Measurements from ENCODE around the gene R3HDM4.

The R3HDM4 gene

DNA sequence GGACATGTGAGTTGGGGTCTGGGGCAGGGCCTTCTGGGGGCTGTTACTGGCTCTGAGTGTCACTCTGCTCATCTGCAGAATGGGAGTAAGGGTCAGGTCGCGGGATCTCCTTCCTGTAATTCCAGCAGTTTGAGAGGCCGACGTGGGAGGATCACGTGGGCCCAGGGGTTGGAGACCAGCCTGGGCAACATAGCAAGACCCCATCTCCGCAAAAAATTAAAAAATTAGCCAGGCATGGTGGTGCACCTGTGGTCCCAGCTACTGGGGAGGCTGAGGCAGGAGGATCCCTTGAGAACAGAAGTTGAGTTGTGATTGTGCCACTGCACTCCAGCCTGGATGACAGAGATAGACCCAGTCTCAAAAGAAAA, 16.9 kb upstream of the R3HDM4 start:
- DNase-seq (ENCODE audit: low read depth): no peak

DNA sequence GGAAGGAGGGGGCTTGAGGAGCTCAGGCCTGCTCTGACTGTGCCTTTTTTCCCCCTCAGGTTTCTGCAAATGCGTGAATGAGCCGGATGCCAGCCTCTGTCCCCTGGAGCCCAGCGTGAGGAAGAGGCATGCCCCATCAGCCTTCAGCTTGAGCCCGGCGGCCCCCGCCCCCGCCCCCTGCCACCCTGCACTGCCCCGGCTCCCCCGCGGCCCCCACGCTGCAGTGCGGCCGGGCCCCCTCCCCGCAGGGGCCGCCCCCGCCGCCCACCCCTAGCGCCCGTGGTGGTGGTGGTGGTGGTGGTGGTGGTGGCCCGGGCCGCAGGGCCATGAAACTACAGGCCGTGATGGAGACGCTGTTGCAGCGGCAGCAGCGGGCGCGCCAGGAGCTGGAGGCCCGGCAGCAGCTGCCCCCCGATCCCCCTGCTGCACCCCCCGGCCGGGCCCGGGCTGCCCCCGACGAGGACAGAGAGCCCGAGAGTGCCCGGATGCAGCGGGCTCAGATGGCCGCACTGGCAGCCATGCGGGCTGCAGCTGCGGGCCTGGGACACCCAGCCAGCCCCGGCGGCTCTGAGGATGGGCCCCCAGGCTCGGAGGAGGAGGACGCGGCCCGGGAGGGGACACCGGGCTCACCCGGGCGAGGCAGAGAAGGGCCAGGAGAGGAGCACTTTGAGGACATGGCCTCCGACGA, 16.3 kb upstream of the R3HDM4 start:
- DNase-seq (ENCODE audit: low read depth): no peak

DNA sequence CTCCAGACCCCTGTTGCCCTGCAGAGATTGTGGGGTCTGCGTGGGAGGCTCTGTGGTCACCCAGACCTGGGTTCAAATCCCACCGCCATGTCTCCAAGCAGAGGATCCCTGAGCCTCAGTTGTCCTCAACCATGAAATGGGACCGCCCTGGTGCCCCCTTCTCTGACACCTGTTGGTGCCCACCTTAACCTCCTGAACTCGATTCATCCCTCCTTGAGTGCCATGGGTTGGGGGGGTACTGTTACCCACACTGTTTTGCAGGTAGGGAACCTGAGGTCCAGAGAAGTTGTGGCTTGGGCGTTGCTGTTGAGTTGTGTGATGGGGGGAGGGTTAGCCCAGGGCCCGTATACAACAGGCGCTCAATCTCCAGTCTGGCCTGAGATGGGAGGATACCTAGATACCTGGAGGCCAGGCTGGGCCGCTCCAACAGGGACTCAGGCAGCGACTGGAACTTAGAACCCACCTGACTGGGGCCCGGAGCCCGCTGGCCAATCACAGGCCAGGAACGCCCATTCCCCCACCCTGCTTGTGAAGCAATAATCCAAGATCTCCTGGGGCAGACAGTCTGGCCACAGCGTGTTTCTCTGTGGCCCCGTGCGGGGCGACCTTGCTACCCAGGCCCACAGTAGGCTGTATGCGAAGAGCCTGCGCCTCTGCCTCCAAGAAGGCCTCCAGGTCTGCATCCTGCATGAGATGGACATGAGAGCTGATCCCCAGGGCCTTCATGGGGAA, 15.6 kb upstream of the R3HDM4 start:
- DNase-seq (ENCODE audit: low read depth): no peak

DNA sequence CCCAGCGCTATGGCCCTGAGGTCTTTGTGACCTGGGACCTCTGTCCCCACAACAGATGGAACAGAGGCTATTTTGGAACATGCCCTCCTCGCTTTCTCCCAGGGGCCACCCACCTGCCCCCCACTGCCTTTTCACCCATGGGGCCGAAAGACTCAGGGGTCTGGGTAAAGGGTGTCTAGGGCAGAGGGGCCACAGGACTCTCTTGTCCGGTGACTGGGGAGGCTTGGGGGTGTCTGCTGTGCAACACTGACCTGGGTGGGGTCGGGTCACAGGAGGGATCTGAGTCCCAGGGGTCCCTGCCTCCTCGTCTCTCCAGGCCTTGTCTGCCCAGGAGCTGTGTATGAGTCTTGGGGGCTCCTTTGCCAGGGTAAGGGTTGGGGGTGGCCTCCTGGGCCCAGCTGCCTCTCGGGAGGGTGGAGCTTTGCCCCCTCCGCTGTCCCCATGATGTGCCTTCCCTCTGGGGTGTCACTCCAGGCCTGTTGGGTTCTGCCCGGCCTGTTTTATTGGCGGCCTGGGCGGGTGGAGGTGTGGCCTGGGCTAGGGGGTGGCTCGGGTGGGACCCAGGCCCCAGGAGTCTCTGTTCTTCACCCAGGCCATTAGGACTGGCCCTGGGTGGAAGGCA, 14.9 kb upstream of the R3HDM4 start:
- no peak for DNase-seq (ENCODE audit: low read depth)

DNA sequence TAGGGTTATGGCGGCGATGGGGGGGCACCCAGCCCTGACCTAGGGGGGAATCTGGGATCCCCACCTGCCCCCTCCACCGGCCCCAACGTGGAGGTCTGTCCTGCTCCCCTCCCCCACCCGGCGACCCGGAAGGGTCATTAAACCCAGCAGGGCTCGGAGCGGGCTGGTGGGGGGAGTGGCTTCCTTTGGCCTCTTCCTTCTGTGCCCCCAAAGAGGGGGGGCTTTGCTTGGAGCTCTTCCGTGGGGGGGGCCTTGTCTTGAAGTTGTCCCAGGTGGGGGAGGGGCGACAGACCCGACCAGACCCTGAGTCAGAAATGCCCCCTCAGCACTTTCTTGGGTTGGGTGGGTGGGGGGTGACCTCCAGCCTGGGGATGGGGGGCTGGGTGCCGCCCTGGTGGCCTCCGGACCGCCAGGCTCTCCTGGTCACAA, 14.3 kb upstream of the R3HDM4 start:
- no peak for DNase-seq (ENCODE audit: low read depth)

DNA sequence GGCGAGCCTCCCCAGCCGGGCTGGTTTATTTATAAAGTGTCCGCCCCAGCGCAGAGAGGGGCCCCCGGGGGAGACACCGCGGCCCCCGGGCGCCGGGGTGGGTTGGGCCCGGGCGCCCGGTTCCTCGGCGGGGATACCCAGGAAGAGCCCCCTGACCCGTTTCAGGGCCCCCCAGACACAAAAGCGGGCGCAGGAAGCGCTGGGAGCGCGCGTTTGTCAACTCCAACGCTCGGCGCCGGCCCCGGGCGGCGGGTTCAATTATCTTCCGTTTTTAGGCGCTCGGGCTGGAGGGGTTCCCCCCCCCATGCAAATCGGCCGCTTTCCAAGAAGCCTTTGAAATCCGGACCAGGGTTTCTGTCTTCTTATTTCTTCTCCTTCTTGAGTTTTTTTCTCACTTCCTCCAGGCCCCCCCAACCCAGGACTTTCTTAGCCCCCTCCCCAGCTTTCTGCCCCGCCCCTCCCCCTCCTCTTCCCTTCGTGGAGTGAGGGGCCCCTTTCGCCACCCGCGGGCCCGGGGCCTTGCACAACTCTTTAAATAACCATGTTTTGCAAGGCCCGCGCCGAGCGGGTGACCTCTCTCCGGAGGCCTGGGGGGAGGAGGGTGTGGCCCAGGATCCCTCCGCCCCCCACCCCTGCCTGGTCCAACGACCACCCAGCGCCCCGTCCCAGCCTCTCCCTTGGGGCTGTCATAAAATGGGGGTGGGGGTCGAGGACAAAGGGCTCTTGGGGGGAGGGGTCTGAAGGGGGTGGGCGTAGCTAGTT, 13.8 kb upstream of the R3HDM4 start:
- DNase-seq (ENCODE audit: low read depth): no peak

DNA sequence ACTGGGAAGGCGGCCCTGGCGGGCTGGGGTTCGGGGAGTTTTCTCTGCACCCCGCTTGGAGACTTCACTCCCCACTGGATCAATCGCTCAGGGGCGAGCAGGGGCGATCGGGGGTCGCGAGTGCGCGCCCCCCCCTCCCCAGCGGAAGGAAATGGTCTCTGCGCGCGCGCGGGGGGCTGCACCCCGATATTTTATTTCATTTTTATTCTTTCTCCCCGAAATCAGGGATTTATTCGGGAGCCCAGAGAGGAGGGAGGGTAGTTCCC, 13.2 kb upstream of the R3HDM4 start:
- no peak for DNase-seq (ENCODE audit: low read depth)

DNA sequence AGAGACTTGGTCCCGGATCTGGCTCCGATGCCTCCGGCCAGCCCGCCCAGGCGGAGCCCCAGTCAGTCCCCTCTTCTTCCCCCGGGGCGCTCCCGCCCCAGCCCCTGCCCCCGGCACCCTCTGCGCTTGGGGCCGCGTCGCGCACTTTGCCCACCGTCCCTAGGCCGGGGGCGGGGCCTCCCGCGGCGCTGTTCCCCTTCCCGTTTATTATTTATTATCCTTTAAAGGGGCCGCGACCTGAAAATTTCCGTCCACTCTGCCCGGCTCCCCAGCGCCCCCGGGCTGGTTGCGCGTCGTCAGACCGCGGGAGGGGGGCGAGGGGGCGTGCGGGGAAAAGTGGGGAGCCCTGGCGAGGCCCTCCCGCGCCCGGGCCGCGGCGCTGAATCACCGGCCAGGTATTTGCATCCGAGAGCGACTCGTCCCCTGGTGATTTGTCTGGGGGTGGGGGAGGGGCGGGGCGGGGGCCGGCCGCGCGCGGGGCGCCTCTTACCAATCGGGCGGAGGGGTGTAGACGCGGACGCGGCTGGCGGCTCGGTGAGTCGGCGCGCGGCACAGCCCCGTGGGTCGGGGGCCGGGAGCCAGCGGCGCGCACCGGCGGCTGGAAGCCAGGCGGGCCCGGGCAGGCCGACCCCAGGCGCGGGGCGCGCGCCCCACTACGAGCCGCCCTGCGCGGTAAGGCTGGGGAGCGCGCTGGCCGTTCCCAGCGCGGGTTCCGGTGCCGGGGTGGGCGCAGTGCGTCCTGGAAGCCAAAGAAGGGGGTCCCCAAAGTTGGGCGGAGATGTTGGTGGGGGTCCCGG, 12.7 kb upstream of the R3HDM4 start, which contains the start of gene ARID3A:
Gene ARID3A (plus strand): TSS at position 510 of the 797 bp plus-strand sequence. CDS start 3,494 bp downstream, outside the sequence.
- DNase-seq (ENCODE audit: low read depth): peak; percentile 58

DNA sequence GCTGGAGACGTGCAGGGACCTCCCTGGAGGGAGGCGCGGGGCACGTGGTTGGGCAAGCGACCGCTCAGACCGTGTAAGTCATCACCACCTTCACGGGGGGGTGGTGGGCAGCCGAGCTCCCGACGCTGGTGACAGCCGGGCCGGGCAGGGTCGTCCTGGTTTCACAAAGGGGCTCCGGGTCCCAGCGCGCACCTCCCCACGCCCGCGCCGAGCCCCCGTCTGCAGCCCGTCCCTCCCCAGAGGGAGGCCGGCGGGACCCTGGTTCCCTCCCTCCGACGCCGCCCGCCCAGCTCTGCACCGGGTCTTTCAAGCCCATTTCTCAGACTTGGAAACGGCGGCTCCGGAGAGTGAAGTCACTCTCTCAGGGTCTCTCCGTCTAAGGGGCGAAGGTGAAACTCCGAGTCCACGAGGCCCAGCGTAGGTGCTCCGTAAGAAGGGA, 12.1 kb upstream of the R3HDM4 start:
- no peak for DNase-seq (ENCODE audit: low read depth)

DNA sequence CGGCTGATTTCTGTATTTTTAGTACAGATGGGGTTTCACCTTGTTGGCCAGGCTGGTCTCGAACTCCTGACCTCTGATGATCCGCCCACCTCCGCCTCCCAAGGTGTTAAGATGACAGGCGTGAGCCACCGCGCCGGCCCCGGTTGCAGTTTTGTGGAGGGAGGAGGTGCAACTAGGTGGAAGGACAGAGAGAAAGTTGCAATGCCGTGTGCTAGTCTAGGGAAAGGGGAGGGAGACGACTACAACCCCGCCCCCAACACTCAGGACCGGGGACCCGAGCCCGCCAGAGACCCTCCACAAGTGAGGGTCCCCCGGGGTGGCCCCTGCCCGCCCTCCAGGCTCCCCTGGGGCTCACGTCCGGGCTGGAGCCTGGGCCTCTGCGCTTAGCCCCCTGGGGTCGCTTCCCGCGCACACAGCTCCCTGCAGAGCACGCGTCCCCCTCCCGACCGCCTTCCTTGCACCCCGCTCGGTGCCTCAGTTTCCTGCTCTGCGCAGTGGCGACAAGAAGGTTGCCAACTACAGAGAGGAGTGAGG, 11.6 kb upstream of the R3HDM4 start:
- no peak for DNase-seq (ENCODE audit: low read depth)

DNA sequence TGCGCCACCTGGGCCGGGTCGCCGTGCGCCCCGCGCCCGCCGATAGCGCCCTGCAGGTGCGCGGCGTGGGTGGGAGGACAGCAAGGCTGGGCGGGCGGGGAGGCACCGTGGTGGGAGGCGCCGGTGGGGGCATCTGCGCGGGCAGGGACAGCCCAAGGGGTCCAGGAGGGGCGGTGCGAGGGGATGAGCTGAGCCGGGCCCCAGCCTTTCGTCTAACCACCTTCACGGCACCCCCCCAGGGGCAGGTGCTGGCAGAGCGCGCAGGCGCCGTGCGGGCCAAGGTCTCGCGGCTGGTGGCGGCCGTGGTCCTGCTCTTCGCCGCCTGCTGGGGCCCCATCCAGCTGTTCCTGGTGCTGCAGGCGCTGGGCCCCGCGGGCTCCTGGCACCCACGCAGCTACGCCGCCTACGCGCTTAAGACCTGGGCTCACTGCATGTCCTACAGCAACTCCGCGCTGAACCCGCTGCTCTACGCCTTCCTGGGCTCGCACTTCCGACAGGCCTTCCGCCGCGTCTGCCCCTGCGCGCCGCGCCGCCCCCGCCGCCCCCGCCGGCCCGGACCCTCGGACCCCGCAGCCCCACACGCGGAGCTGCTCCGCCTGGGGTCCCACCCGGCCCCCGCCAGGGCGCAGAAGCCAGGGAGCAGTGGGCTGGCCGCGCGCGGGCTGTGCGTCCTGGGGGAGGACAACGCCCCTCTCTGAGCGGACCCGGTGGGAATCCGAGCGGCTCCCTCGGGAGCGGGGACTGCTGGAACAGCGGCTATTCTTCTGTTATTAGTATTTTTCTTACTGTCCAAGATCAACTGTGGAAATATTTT, 7.2 kb upstream of the R3HDM4 start:
- DNase-seq (ENCODE audit: low read depth): peak; percentile 50

DNA sequence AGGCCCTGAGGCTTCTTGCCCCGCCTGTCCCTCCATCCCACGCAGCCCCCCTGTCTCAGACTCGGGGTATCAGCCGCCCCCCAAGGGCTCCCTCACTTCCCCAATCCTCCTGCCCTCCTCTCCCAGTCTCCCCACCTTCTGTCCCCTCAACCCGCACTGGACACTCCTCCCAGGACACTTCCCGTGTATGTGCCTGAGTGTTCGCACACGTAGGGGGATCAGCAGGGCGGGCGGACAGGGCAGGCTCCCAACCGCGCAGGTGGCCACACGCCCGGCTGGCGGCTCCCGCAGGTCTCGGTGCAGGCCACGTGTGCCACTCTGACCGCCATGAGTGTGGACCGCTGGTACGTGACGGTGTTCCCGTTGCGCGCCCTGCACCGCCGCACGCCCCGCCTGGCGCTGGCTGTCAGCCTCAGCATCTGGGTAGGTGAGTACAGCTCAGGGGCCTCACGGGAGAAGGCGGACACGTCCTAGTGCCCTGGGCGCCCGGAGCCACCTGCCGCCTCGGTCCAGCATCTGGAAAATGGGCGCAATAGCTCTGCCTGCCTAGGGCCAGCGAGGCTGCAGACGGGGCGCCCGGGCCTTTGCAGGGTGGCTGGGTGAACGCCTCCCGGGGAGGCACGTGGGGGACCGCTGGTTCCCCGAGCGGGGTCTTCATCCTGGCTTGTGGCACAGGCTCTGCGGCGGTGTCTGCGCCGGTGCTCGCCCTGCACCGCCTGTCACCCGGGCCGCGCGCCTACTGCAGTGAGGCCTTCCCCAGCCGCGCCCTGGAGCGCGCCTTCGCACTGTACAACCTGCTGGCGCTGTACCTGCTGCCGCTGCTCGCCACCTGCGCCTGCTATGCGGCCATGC, 6.4 kb upstream of the R3HDM4 start:
- no peak for DNase-seq (ENCODE audit: low read depth)

DNA sequence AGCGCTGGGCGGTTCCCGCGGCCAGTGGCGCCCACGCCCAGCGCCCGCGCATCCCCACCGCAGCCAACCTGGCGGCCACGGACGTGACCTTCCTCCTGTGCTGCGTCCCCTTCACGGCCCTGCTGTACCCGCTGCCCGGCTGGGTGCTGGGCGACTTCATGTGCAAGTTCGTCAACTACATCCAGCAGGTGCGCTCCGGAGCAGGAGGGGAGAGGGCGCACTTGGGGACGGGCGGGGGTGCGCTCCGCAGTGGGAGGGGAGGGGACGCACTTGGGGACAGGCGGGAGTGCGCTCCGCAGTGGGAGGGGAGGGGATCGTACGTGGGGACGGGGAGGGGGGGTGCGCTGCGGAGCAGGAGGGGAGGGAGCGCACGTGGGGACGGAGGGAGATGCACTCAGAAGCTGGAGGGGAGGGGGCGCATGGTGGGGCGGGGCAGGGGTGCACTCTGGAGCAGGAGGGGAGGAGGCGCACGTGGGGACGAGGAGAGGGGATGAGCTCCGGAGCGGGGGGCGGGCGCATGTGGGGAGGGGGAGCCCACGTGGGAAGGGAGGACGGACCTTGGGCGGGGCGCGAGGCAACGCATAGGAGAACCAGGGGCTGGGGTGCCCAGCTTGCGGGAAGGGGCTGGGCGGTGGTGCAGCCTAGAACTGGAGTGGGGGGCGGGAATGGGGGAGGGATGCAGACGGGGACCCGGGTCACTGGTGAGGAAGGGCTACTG, 5.6 kb upstream of the R3HDM4 start:
- DNase-seq (ENCODE audit: low read depth): no peak

DNA sequence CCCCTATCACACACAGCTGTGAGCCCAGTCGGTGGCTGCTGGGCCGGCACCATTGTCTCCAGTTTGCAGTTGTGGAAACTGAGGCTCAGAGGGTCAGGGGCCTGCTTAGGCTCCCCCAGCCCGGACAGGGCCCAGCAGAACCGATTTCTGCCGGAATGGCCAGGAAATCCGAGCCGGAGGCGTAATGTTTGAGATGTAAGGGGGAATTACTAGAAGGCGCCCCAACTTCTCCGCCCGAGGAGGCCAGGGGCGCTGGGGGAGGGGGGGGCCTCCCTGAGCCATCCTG, 5.1 kb upstream of the R3HDM4 start:
- no peak for DNase-seq (ENCODE audit: low read depth)

DNA sequence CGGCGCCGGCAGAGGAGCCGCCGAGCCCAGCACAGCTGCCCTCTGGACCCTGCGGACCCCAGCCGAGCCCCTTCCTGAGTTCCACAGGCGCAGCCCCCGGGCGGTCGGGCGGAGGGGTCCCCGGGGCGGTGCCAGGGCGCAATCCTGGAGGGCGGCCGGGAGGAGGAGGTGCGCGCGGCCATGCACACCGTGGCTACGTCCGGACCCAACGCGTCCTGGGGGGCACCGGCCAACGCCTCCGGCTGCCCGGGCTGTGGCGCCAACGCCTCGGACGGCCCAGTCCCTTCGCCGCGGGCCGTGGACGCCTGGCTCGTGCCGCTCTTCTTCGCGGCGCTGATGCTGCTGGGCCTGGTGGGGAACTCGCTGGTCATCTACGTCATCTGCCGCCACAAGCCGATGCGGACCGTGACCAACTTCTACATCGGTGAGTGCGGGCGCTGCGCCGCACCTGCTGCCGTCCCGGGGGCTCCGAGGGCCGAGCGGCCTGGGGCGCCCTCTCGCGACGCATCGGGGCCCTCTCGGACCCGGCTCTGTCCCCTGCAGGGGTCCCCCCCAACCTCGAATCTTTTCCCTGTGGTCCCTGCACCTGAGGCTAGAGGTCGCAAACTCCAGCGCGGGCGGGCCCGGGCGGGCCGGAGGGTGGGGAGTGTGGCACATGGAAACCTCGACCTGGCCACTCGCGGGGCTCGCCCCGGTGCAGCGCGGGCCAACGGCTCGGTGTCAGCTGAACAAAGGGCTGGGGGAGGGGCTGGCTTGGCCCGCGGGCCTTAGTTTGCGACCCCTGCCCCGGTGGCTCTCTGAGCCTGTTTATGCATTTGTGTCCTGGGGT, 4.5 kb upstream of the R3HDM4 start, which contains the start of gene KISS1R:
Gene KISS1R (plus strand): TSS at position 11 of the 829 bp plus-strand sequence. CDS start 170 bp downstream, at position 181.
- no peak for DNase-seq (ENCODE audit: low read depth)

DNA sequence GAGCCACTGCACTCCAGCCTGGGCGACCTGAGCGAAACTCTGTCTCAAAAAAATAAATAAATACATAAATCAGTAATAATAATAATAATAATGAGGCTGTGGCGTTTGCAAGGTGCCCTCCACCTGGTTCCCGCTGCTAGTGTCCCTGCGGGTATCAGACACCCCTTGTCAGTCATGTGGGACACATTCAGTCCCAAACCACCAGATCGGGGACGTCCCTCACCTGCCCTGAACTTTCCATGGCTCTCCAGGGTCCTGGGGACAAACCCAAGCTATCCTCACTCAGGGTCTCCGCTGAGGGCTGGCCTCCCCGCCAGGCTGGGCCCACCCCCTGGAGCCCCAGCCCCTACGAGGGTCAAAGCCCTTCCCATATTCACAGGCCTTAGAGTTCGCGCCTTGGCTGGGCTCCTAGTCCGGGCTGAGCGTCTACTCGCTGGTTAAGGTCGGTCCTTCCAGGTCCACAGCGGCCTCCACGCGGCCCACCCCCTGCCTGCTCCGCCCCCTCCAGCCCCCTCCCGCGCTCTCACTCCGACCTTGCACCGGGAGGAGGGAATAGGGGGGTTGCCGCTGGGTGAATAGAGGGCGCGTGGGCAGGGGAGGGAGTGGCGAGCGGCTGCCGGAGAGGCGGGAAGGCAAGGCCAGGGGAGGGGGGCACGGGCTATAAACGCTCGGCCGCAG, 3.8 kb upstream of the R3HDM4 start:
- no peak for DNase-seq (ENCODE audit: low read depth)

DNA sequence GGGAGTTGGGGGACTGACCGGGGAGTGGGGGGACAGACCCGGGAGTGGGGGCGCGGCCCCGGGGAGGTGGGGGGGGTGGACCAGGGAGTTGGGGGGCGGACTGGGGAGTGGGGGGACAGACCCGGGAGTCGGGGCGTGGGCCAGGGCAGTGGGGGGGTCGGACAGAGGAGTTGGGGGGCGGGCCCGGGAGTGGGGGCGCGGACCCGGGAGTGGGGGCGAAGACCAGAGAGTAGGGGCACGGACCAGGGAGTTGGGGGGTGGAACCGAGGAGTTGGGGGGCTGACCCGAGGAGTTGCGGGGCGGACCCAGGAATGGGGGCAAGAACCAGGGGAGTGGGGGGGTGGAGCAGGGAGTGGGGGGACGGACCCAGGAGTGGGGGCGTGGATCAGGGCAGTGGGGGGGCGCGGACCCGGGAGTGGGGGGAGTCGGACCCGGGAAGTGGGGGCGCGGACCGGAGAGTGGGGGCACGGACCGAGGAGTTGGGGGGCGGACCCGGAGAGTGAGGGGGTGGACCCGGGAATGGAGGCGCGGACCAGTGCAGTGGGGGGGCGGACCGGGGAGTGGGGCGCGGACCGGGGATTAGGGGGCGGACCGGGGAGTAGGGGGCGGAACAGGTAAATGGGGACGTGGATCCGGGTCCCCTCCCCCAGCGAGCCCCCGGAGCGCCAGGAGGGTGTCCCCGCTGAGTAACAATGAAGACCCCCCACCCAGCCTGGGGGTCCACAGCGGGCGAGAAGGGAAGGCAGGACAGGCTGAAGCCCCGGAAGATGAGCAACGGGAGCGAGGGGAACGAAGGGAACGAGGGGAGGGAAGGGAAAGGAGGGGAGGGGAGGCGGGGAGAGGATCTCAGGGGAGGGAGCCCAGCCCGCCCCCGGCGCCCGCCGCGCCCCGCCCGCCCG, 589 bp downstream of the R3HDM4 start:
- no peak for DNase-seq (ENCODE audit: low read depth)

All from stimulated activated CD8-positive, alpha-beta memory T cell treated with anti-CD3 and anti-CD28 coated beads, Interleukin-12 subunit alpha, Interleukin-12 subunit beta, amount 100 ng/mL, for 1 hour (primary cell).